Thoracic aorta (tissue), 2 donors: ENCODE results near the gene SRSF11. TPM values are rescaled to one million over a fixed set of nuclear protein-coding genes. Genes with fewer than 3 reads are reported as not detected.

Source experiments
- ATAC-seq: fragments of 150-250 bp; one replicate; pipeline ENCODE4 v1.8.0; 2017; ENCODE audit warnings: low read depth; ENCODE audit not compliant: insufficient number of reproducible peaks, low FRiP score
- DNase-seq: peaks from one replicate; pipeline ENCODE4 v3.0.0-alpha.2; 2020; ENCODE audit warnings: low spot score
- H3K27ac ChIP-seq, 2 donors: fragments of 200-600 bp; sonication (generic); 1 replicate in 1 of 2; 2 replicates in 1 of 2; pipeline ENCODE4 v1.5.1; 2016; ENCODE audit warnings: mild to moderate bottlenecking in 2 of 2, moderate library complexity in 2 of 2
- H3K27me3 ChIP-seq: fragments of 200-600 bp; sonication (generic); replicated peaks from 2 replicates; pipeline ENCODE4 v1.6.0; 2016; ENCODE audit warnings: mild to moderate bottlenecking; ENCODE audit not compliant: insufficient read depth
- H3K36me3 ChIP-seq: fragments of 200-600 bp; sonication (generic); one replicate; pipeline ENCODE4 v1.5.1; 2016
- H3K4me1 ChIP-seq, 2 donors: fragments of 200-600 bp; sonication (generic); 1 replicate in 1 of 2; 2 replicates in 1 of 2; pipeline versions ENCODE4 v1.5.1 to v1.6.0; 2016; ENCODE audit warnings: low read depth in 2 of 2, mild to moderate bottlenecking in 1 of 2; ENCODE audit not compliant: control insufficient read depth in 1 of 2
- H3K4me3 ChIP-seq: fragments of 200-600 bp; sonication (generic); 2 replicates; pipeline ENCODE4 v1.5.1; 2016; ENCODE audit warnings: mild to moderate bottlenecking
- H3K9me3 ChIP-seq: fragments of 200-600 bp; sonication (generic); 2 replicates; pipeline ENCODE4 v1.5.1; 2016
- total RNA-seq, 2 donors: library from RNA; depleted of rRNA; stranded (reverse); fragments of >200 nt; gene quantifications; one replicate each; pipeline versions ENCODE4 v1.1.0 to v1.2.3, GENCODE V29; 2016
- TF ChIP-seq, protein P1 (sequence below): fragments of 200-600 bp; sonication (generic); IDR thresholded peaks from one replicate; pipeline ENCODE4 v1.5.1; 2019; ENCODE audit warnings: antibody characterized with exemption

The SRSF11 gene
- total RNA-seq, 2 donors from 2014 or later = 146 to 282 TPM

- Histone ChIP-seq H3K4me3 (no peak overlapping the region), H3K4me1 (peaks cover 36 to 51% of the 10 kb centered on the region in 2 donors)
- TF ChIP-seq, protein P1, sequence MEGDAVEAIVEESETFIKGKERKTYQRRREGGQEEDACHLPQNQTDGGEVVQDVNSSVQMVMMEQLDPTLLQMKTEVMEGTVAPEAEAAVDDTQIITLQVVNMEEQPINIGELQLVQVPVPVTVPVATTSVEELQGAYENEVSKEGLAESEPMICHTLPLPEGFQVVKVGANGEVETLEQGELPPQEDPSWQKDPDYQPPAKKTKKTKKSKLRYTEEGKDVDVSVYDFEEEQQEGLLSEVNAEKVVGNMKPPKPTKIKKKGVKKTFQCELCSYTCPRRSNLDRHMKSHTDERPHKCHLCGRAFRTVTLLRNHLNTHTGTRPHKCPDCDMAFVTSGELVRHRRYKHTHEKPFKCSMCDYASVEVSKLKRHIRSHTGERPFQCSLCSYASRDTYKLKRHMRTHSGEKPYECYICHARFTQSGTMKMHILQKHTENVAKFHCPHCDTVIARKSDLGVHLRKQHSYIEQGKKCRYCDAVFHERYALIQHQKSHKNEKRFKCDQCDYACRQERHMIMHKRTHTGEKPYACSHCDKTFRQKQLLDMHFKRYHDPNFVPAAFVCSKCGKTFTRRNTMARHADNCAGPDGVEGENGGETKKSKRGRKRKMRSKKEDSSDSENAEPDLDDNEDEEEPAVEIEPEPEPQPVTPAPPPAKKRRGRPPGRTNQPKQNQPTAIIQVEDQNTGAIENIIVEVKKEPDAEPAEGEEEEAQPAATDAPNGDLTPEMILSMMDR = no peak
Observed at GRCh38 chr1:70207492-70207891, 13.7 kb upstream of the SRSF11 start.

GRCh38 chr1:70208292-70208691 lies 12.9 kb upstream of the SRSF11 start:
- Histone ChIP-seq H3K4me1 (peaks cover 36 to 46% of the 10 kb centered on the region in 2 donors), H3K27ac (no peak overlapping the region)

More at GRCh38 chr1:70207492-70207891, 13.7 kb upstream of the SRSF11 start:
- ATAC-seq (no peak), DNase-seq (no peak)
- Histone ChIP-seq H3K27ac (no peak overlapping the region), H3K27me3 (no peaks in the 10 kb centered on the region), H3K36me3 (no peaks in the 10 kb centered on the region), H3K9me3 (no peaks in the 10 kb centered on the region)

DNA sequence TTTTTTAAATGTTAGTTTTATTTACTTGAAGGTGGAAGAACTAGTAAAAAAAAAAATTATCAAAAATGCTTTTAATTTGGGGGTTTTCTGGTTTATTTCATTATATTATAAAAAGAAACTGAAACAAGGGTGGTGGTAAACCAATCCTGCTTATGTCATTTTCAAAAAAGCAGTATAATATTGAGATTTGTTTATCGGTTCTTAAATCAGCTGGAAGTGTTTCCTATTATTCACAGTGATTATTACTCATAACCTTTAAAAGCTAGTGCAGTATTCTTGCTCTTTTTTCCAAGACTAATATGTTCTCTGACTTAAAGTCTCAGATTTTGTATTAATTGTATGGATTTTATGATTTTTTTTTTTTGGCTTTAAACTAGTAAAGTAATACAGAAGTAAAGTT lies 10.4 kb upstream of the SRSF11 start:
- ATAC-seq (no peak), DNase-seq (no peak)
- peaks cover 28 to 32% of the 10 kb centered on the region in 2 donors for H3K4me1 ChIP-seq
- H3K4me3 ChIP-seq = no peak overlapping the region
- no peaks in the 10 kb centered on the region for H3K36me3 ChIP-seq
- no peak overlapping the region for H3K27ac ChIP-seq
- no peaks in the 10 kb centered on the region for H3K9me3 ChIP-seq
- TF ChIP-seq, protein P1 = no peak
- no peaks in the 10 kb centered on the region for H3K27me3 ChIP-seq

More at GRCh38 chr1:70208292-70208691, 12.9 kb upstream of the SRSF11 start:
- no peak overlapping the region for H3K4me3 ChIP-seq
- H3K9me3 ChIP-seq = no peaks in the 10 kb centered on the region
- TF ChIP-seq, protein P1 = no peak
- no peaks in the 10 kb centered on the region for H3K36me3 ChIP-seq
- H3K27me3 ChIP-seq = no peaks in the 10 kb centered on the region
- ATAC-seq = no peak
- DNase-seq = no peak

- Histone ChIP-seq H3K4me1 (peaks cover 26 to 29% of the 10 kb centered on the region in 2 donors), H3K36me3 (no peaks in the 10 kb centered on the region), H3K9me3 (no peaks in the 10 kb centered on the region), H3K27ac (no peak overlapping the region), H3K27me3 (no peaks in the 10 kb centered on the region), H3K4me3 (no peak overlapping the region)
- DNase-seq = no peak
- TF ChIP-seq, protein P1 = no peak
- no peak for ATAC-seq
Observed at GRCh38 chr1:70211541-70211940, 9.6 kb upstream of the SRSF11 start.

DNA sequence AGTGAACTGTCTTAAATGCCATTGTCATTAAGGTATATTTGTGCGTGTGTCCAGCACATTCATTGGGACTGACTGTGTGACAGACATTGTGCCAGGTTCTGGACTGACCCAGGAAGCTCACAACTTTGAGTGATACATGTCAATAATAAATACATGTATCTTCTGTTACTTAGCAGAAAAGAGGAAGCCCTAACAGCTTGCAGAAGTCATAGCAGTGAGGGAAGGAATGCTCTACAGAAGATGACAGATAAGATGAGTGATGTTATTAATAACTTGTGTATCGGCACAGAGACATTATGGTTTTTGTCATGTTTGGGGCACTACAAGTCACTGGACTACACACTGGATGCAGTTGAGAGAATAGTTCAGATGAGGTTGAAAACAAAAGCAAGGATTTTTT lies 1.2 kb upstream of the SRSF11 start:
- H3K4me1 ChIP-seq = peaks cover 29 to 38% of the 10 kb centered on the region in 2 donors
- no peak for DNase-seq
- no peaks in the 10 kb centered on the region for H3K27me3 ChIP-seq
- H3K9me3 ChIP-seq = no peaks in the 10 kb centered on the region
- no peak overlapping the region for H3K4me3 ChIP-seq
- H3K27ac ChIP-seq = no peak overlapping the region
- H3K36me3 ChIP-seq = no peaks in the 10 kb centered on the region
- no peak for ATAC-seq
- TF ChIP-seq, protein P1 = no peak
